Breast epithelium (tissue), 3 donors: ENCODE measurements around the gene NTSR1.

Experiments
- CTCF ChIP-seq, 3 donors: fragments of 450-650 bp; IDR thresholded peaks; one replicate each; pipeline ENCODE4 v1.5.1; 2016 to 2017; ENCODE audit warnings: antibody characterized with exemption in 3 of 3, mild to moderate bottlenecking in 3 of 3, moderate library complexity in 3 of 3
- POLR2A ChIP-seq: fragments of 450-650 bp; IDR thresholded peaks from one replicate; pipeline ENCODE4 v1.6.1; 2016; ENCODE audit warnings: antibody characterized with exemption, mild to moderate bottlenecking, moderate library complexity

GRCh38 chr20:62811320-62811719 is 102.7 kb downstream of the NTSR1 start:
- TF ChIP-seq POLR2A (no peak), CTCF (IDR thresholded peaks at IDR 0.05) (no peak)
